DND-41 (cell line): ENCODE measurements around the gene KHDC4.

Source experiments
- ATAC-seq: fragments of 200-7000 bp; cut with Tn5 transposase; 3 replicates; pipeline ENCODE4 v1.9.1; 2021; ENCODE audit warnings: low read depth; ENCODE audit not compliant: insufficient read depth
- DNase-seq: peaks from one replicate; pipeline ENCODE4 v3.0.0-alpha.2; 2020
- H2AFZ ChIP-seq: 2 replicates; pipeline ENCODE4 v1.6.0; 2012; ENCODE audit warnings: low read depth, low read length
- H3K27ac ChIP-seq: 2 replicates; pipeline ENCODE4 v1.5.1; 2012; ENCODE audit warnings: low read length, inconsistent platforms
- H3K27me3 ChIP-seq: fragments of 200-600 bp; sonication (generic); 2 replicates; pipeline ENCODE4 v1.6.0; 2012; ENCODE audit warnings: low read length, mild to moderate bottlenecking, inconsistent platforms; ENCODE audit not compliant: insufficient read depth, poor library complexity
- H3K36me3 ChIP-seq: 2 replicates; pipeline ENCODE4 v1.5.1; 2012; ENCODE audit warnings: low read length, inconsistent platforms; ENCODE audit not compliant: insufficient read depth
- H3K4me1 ChIP-seq: 2 replicates; pipeline ENCODE4 v1.5.1; 2012; ENCODE audit warnings: mild to moderate bottlenecking, low read length; ENCODE audit not compliant: insufficient read depth
- H3K4me2 ChIP-seq: 2 replicates; pipeline ENCODE4 v1.6.0; 2012; ENCODE audit warnings: mild to moderate bottlenecking, moderate library complexity, low read length, inconsistent platforms; ENCODE audit not compliant: insufficient read depth
- H3K4me3 ChIP-seq, 2 experiments: fragments of 200-600 bp in 1 of 2; shearing (Covaris generic) in 1 of 2; 2 replicates each; pipeline ENCODE4 v1.5.1; 2012 to 2016; ENCODE audit warnings: inconsistent platforms in 2 of 2, low read length in 2 of 2, mild to moderate bottlenecking in 2 of 2, low read depth in 1 of 2, moderate library complexity in 1 of 2
- H3K79me2 ChIP-seq: 2 replicates; pipeline ENCODE4 v1.6.0; 2012; ENCODE audit warnings: low read length, inconsistent platforms; ENCODE audit not compliant: insufficient read depth
- H3K9ac ChIP-seq: 2 replicates; pipeline ENCODE4 v1.6.0; 2012; ENCODE audit warnings: low read depth, mild to moderate bottlenecking, inconsistent platforms, low read length, moderate library complexity
- H3K9me3 ChIP-seq: 2 replicates; pipeline ENCODE4 v1.5.1; 2012; ENCODE audit warnings: low read length, moderate library complexity, mild to moderate bottlenecking, inconsistent platforms; ENCODE audit not compliant: insufficient read depth, severe bottlenecking
- H4K20me1 ChIP-seq: 2 replicates; pipeline ENCODE4 v1.6.0; 2012; ENCODE audit warnings: low read length; ENCODE audit not compliant: insufficient read depth
- CTCF ChIP-seq: IDR thresholded peaks from 2 replicates; pipeline ENCODE4 v1.5.1; 2012; ENCODE audit warnings: borderline replicate concordance, low read length, moderate library complexity, mild to moderate bottlenecking; ENCODE audit not compliant: poor library complexity, severe bottlenecking; ENCODE audit errors: extremely low read depth
- EZH2 ChIP-seq: IDR thresholded peaks from 3 replicates; pipeline ENCODE4 v1.6.1; 2012; ENCODE audit warnings: borderline replicate concordance, low read depth, mild to moderate bottlenecking, moderate library complexity, low read length, inconsistent platforms; ENCODE audit not compliant: severe bottlenecking

The KHDC4 gene

GRCh38 chr1:155884031-155884960 is 49.9 kb downstream of the KHDC4 start:
- Histone ChIP-seq H3K4me2 (no peak overlapping the region), H3K4me3 (no peak overlapping the region), H4K20me1 (no peaks in the 10 kb centered on the region), H3K4me1 (no peaks in the 10 kb centered on the region), H3K9me3 (no peaks in the 10 kb centered on the region), H2AFZ (no peak overlapping the region), H3K27ac (no peak overlapping the region), H3K79me2 (no peaks in the 10 kb centered on the region), H3K27me3 (peaks cover 3% of the 10 kb centered on the region), H3K36me3 (no peaks in the 10 kb centered on the region), H3K9ac (no peak overlapping the region)
- no peak for DNase-seq
- no peak for ATAC-seq
- no peak for TF ChIP-seq CTCF
- no peak for TF ChIP-seq EZH2

- no peak overlapping the region for H3K4me2 ChIP-seq
- no peak overlapping the region for H3K4me3 ChIP-seq
- no peaks in the 10 kb centered on the region for H4K20me1 ChIP-seq
- TF ChIP-seq EZH2 (no peak), CTCF (no peak)
- ATAC-seq = no peak
- no peaks in the 10 kb centered on the region for H3K36me3 ChIP-seq
- DNase-seq = no peak
- H2AFZ ChIP-seq = no peak overlapping the region
- H3K27me3 ChIP-seq = peaks cover 3% of the 10 kb centered on the region
- H3K9ac ChIP-seq = no peak overlapping the region
- H3K27ac ChIP-seq = no peak overlapping the region
- H3K4me1 ChIP-seq = no peaks in the 10 kb centered on the region
- H3K9me3 ChIP-seq = no peaks in the 10 kb centered on the region
- H3K79me2 ChIP-seq = no peaks in the 10 kb centered on the region
Measured at GRCh38 chr1:155882766-155883165, 51.4 kb downstream of the KHDC4 start.

GRCh38 chr1:155882235-155882634 is 52.0 kb downstream of the KHDC4 start:
- ATAC-seq (no peak), DNase-seq (no peak)
- Histone ChIP-seq H3K27me3 (peaks cover 3% of the 10 kb centered on the region), H3K4me1 (no peaks in the 10 kb centered on the region), H3K9ac (no peak overlapping the region), H3K4me2 (no peak overlapping the region), H3K4me3 (no peak overlapping the region), H3K9me3 (no peaks in the 10 kb centered on the region), H4K20me1 (no peaks in the 10 kb centered on the region), H3K79me2 (no peaks in the 10 kb centered on the region), H3K36me3 (no peaks in the 10 kb centered on the region), H2AFZ (no peak overlapping the region), H3K27ac (no peak overlapping the region)
- TF ChIP-seq CTCF (no peak), EZH2 (no peak)
